Bronchial epithelial cell (primary cell): ENCODE results near the gene CAMTA1. TPM values are rescaled to one million over a fixed set of nuclear protein-coding genes. Genes with fewer than 3 reads are reported as not detected.
A peak's percentile ranks its signal among the peaks of the same experiment; 100 is the strongest.

Experiments
- DNase-seq: peaks from one replicate; pipeline ENCODE4 v3.0.0-alpha.2; 2010; ENCODE audit warnings: low read depth
- FAIRE-seq: peaks from 2 replicates; lab custom pipeline; 2011; peaks lifted over from hg19 to GRCh38; lab: Jason Lieb, UNC
- H3K27me3 ChIP-seq: 2 replicates; pipeline ENCODE4 v1.5.1; 2011; ENCODE audit warnings: low read length; ENCODE audit not compliant: control insufficient read depth, insufficient read depth
- H3K36me3 ChIP-seq: 2 replicates; pipeline ENCODE4 v1.5.1; 2011; ENCODE audit warnings: low read length; ENCODE audit not compliant: control insufficient read depth, insufficient read depth
- H3K4me3 ChIP-seq: 2 replicates; pipeline ENCODE4 v1.5.1; 2011; ENCODE audit warnings: mild to moderate bottlenecking, low read depth, low read length, control low read depth
- total RNA-seq: library from RNA; depleted of rRNA; stranded (reverse); fragments of >200 nt; gene quantifications from 2 replicates; pipeline ENCODE4 v1.2.1, GENCODE V29; 2014
- TF ChIP-seq, protein P1 (sequence below): IDR thresholded peaks from 2 replicates; pipeline ENCODE4 v1.5.1; 2011; ENCODE audit warnings: mild to moderate bottlenecking, moderate library complexity, low read length, control low read depth, inconsistent platforms; ENCODE audit not compliant: insufficient read depth, severe bottlenecking

Gene CAMTA1
- total RNA-seq, 1 donor from 2014 or later, result 68.2 TPM

DNA sequence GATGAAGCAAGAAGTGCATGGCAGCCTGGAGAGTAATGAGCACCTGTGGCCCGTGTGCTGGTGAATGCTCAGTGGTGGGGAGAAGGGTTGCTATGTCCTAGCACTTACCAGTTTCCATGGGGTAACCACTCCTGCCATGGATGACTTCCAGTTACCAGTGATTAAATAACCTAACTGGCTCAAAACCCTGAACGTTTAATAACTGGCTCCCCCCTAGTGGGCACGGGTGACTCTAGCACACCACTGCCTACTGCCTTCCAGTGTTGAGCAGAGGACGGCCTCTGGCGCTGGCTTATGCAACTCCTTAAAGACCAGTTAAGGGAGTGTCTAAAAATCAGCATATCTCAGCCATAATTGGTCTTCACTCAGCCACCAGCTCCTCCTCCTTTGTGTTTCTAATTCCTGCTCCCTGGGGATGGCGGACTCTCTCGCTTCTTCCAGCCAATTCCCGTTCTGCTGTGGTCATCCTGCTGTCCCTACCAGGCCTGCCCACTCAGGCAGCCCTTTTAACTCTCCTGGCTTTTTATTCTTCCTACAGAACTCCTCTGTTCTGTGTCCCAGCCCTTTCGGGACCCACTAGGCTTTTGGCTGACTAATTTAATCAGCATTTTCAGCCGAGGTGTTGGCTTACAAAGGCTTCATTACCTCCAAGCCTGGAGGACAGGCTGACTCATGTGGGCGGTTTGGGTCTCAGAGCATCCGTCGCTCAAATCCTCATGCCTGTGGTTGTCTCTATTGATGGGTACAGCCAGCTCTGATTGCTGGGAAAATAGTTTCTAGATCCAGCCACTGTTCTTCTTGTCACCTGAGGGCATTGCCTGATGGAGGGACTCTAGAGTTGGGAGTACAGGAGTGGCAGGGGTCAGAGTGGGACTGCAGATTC is 332.4 kb downstream of the CAMTA1 start:
- H3K36me3 ChIP-seq, result no peaks in the 10 kb centered on the region
- no peaks in the 10 kb centered on the region for H3K27me3 ChIP-seq
- DNase-seq (peak; percentile 96), FAIRE-seq (peak; percentile 95)
- TF ChIP-seq, protein P1, sequence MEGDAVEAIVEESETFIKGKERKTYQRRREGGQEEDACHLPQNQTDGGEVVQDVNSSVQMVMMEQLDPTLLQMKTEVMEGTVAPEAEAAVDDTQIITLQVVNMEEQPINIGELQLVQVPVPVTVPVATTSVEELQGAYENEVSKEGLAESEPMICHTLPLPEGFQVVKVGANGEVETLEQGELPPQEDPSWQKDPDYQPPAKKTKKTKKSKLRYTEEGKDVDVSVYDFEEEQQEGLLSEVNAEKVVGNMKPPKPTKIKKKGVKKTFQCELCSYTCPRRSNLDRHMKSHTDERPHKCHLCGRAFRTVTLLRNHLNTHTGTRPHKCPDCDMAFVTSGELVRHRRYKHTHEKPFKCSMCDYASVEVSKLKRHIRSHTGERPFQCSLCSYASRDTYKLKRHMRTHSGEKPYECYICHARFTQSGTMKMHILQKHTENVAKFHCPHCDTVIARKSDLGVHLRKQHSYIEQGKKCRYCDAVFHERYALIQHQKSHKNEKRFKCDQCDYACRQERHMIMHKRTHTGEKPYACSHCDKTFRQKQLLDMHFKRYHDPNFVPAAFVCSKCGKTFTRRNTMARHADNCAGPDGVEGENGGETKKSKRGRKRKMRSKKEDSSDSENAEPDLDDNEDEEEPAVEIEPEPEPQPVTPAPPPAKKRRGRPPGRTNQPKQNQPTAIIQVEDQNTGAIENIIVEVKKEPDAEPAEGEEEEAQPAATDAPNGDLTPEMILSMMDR, result peak; percentile 52
- peak overlapping the region; percentile 27 for H3K4me3 ChIP-seq

DNA sequence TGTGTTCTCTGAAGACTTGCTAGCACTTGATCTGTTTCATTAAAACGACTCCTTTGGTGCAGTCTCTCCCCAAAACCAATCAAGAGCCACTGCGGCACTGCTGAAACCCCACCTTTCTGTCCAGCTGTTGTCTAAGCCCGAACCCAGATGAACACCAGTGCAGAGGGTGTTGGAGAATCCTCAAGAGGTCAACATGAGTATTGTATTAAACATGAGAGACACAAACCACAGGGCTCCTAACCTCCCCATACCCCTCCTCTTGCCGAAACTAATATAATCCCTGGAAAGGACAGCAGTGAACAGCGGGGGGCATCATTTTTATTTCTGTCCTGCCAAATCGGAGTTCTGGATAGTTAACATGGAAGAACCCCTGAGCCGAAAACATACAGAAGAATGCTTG is 333.9 kb downstream of the CAMTA1 start:
- Histone ChIP-seq H3K27me3 (no peaks in the 10 kb centered on the region), H3K36me3 (no peaks in the 10 kb centered on the region), H3K4me3 (no peak overlapping the region)
- FAIRE-seq (no peak), DNase-seq (no peak)
- TF ChIP-seq, protein P1, result no peak

DNA sequence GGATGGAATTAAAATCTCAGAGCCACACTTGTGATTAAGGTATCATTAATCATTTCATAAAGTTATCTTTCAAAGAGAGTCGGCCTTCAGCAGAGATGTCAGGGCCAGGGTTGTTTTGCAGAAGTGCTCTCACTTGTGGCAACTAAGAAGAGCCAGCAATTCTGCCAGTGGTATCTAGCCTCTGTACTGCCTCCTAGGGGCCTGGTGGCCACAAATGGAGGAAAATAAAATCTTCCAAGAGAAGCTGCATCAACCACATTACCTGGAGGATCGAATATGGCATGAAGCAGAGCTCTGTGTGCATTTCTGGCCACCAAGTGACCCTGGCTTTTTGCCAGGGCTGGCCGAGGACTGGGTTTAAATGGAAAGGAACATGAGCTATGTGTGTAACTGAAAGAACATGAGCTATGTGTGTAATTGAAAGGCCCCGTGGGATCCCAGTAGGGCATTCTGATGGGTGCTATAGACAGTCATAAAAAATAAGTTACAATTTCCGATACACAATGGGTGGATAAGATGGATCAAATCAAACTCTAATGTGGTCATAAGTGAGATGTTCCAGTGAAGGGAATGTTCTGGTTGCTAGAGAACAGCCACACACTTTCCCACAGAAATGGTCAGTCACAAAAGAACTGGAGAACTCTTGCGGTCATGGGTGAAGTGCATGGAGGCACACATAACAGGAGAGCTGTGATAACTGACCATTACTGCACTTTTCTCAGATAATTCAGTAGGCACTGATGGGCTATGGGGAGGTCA is 335.8 kb downstream of the CAMTA1 start:
- DNase-seq (no peak), FAIRE-seq (peak; percentile 7)
- no peaks in the 10 kb centered on the region for H3K36me3 ChIP-seq
- no peaks in the 10 kb centered on the region for H3K27me3 ChIP-seq
- TF ChIP-seq, protein P1, result peak; percentile 30
- H3K4me3 ChIP-seq, result no peak overlapping the region

DNA sequence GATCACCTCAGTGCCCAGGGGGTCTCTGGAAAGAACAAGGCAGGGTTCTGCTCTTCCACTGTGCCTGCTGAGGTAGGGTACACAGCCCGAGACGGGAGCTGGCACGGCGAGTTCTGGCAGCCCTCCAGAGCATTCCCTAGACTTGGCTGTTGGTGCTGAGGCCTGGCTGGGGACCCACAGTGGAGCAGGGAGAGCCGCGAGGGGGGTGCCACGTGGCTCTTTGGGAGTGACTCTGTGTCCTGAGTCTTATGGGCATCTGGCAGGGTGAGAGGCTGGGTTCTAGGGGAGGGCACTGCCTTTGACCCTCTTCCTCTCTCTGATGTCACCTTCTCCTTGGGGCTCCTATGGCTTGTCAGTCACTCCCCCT is 336.4 kb downstream of the CAMTA1 start:
- TF ChIP-seq, protein P1, result no peak
- FAIRE-seq, result no peak
- Histone ChIP-seq H3K27me3 (no peaks in the 10 kb centered on the region), H3K36me3 (no peaks in the 10 kb centered on the region), H3K4me3 (no peak overlapping the region)
- no peak for DNase-seq

DNA sequence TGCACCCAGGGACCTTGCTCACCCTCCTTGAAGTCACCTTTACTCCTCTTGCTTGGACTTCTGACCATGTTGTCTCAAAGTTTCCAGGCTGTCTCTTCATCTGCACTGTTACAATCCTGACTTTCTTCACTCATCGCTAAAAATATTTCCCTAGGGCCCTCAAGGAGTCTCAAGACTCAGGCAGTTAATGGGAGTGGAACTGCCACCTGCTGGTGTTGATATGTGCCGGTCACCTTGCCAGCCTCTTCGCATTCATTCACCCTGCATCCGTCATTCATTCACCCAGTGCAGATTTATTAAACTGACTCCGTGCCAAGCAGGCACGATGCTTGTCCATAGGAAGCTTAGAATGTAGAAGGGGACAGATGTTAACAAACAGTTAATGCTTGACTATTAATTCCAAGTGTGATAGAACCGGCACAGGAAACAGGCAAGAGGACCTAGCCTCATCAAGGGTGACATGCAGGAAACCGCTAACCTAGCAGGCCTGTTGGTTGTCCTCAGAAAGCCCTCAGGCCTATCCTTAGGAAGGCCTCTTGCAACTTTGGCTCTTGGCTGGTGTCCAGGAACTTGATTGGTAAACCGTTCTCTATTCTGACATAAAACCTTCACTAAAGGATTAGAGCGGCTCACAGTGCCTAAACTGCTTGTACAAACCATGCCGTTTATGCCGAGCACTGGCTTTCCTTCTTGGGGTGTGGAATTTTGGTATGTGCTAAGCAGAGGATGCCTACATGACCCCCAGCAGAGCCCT is 342.2 kb downstream of the CAMTA1 start:
- H3K27me3 ChIP-seq, result no peaks in the 10 kb centered on the region
- TF ChIP-seq, protein P1, result no peak
- H3K36me3 ChIP-seq, result no peaks in the 10 kb centered on the region
- DNase-seq (no peak), FAIRE-seq (peak; percentile 23)
- H3K4me3 ChIP-seq, result no peak overlapping the region
